ENCODE measurements around the gene SATB2.

DNA sequence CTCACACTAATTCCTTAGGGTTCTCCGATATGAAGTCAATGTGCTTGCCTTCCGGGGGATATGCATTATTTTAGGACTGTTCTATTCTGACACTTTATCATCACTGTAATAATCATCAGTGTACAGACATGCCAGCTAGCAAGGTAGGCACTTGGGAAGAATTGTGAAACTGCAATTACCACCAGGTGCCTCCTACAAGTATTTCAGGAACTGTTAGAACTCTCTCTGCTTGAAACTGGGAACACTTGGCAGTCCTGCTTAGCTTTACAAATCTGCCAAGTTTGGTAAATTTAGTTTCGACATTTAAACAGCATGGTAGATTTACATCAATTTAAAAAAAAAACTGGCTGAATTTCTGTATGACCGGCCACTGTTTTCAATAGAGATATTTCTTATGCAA is 128.7 kb downstream of the SATB2 start:
- TF ChIP-seq, protein P1, sequence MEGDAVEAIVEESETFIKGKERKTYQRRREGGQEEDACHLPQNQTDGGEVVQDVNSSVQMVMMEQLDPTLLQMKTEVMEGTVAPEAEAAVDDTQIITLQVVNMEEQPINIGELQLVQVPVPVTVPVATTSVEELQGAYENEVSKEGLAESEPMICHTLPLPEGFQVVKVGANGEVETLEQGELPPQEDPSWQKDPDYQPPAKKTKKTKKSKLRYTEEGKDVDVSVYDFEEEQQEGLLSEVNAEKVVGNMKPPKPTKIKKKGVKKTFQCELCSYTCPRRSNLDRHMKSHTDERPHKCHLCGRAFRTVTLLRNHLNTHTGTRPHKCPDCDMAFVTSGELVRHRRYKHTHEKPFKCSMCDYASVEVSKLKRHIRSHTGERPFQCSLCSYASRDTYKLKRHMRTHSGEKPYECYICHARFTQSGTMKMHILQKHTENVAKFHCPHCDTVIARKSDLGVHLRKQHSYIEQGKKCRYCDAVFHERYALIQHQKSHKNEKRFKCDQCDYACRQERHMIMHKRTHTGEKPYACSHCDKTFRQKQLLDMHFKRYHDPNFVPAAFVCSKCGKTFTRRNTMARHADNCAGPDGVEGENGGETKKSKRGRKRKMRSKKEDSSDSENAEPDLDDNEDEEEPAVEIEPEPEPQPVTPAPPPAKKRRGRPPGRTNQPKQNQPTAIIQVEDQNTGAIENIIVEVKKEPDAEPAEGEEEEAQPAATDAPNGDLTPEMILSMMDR (IDR thresholded peaks at IDR 0.05; ENCODE audit: poor library complexity, severe bottlenecking) = no peak
- no peak for TF ChIP-seq MXI1 (conservative IDR thresholded peaks at IDR 0.05; ENCODE audit: poor library complexity, severe bottlenecking)
- TF ChIP-seq EP300 (conservative IDR thresholded peaks at IDR 0.05; ENCODE audit: poor library complexity, severe bottlenecking) = no peak
- TF ChIP-seq RAD21 (conservative IDR thresholded peaks at IDR 0.05) = no peak
